ENCODE measurements around the gene ME3.

DNA sequence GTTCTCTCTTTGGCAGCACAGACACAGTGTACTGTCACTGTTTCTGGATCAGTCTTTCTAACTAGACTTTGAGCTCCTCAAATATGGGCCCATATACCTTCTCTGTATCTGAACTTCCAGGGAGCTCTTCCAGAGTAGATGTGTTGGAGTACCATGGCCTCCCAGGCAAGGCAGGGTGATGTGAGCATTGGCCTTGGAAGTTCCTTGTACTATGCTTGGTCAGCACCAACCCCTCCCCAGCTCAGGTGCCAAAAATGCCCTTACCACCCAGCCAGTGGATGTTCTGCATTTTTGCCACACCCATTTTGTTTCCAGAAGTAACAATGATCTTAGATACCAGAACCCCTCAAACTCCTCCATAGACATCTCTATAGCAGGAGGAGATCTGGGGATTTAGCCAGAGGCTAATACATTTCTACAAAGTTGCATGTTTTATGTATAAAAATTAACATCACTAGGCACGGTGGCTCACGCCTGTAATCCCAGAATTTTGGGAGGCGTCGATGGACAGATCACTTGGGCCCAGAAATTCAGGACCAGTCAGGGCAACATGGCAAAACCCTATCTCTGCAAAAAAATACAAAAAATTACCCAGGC is 165.1 kb downstream of the ME3 start:
- TF ChIP-seq, protein P1, sequence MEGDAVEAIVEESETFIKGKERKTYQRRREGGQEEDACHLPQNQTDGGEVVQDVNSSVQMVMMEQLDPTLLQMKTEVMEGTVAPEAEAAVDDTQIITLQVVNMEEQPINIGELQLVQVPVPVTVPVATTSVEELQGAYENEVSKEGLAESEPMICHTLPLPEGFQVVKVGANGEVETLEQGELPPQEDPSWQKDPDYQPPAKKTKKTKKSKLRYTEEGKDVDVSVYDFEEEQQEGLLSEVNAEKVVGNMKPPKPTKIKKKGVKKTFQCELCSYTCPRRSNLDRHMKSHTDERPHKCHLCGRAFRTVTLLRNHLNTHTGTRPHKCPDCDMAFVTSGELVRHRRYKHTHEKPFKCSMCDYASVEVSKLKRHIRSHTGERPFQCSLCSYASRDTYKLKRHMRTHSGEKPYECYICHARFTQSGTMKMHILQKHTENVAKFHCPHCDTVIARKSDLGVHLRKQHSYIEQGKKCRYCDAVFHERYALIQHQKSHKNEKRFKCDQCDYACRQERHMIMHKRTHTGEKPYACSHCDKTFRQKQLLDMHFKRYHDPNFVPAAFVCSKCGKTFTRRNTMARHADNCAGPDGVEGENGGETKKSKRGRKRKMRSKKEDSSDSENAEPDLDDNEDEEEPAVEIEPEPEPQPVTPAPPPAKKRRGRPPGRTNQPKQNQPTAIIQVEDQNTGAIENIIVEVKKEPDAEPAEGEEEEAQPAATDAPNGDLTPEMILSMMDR (IDR thresholded peaks at IDR 0.05; ENCODE audit: insufficient read depth, low read length), result no peak
- TF ChIP-seq POLR2AphosphoS5 (IDR thresholded peaks at IDR 0.05; ENCODE audit: low read depth), result no peak
- TF ChIP-seq, protein P2, sequence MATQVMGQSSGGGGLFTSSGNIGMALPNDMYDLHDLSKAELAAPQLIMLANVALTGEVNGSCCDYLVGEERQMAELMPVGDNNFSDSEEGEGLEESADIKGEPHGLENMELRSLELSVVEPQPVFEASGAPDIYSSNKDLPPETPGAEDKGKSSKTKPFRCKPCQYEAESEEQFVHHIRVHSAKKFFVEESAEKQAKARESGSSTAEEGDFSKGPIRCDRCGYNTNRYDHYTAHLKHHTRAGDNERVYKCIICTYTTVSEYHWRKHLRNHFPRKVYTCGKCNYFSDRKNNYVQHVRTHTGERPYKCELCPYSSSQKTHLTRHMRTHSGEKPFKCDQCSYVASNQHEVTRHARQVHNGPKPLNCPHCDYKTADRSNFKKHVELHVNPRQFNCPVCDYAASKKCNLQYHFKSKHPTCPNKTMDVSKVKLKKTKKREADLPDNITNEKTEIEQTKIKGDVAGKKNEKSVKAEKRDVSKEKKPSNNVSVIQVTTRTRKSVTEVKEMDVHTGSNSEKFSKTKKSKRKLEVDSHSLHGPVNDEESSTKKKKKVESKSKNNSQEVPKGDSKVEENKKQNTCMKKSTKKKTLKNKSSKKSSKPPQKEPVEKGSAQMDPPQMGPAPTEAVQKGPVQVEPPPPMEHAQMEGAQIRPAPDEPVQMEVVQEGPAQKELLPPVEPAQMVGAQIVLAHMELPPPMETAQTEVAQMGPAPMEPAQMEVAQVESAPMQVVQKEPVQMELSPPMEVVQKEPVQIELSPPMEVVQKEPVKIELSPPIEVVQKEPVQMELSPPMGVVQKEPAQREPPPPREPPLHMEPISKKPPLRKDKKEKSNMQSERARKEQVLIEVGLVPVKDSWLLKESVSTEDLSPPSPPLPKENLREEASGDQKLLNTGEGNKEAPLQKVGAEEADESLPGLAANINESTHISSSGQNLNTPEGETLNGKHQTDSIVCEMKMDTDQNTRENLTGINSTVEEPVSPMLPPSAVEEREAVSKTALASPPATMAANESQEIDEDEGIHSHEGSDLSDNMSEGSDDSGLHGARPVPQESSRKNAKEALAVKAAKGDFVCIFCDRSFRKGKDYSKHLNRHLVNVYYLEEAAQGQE (IDR thresholded peaks at IDR 0.05; ENCODE audit: insufficient replicate concordance, low read depth), result no peak
- TF ChIP-seq GABPA (IDR thresholded peaks at IDR 0.05; ENCODE audit: low read depth), result no peak

Data from HL-60 (cell line).